ENCODE data around the gene CNTNAP1. TPM values are rescaled to one million over a fixed set of nuclear protein-coding genes. Genes with fewer than 3 reads are reported as not detected.

CNTNAP1 gene
- total and polyA plus RNA-seq, 10 of the 15 experiments (the other 5 are each of a cell fraction or from before 2014, with no cell fraction given), result 0.95 to 29.9 (median 10.4) TPM

DNA sequence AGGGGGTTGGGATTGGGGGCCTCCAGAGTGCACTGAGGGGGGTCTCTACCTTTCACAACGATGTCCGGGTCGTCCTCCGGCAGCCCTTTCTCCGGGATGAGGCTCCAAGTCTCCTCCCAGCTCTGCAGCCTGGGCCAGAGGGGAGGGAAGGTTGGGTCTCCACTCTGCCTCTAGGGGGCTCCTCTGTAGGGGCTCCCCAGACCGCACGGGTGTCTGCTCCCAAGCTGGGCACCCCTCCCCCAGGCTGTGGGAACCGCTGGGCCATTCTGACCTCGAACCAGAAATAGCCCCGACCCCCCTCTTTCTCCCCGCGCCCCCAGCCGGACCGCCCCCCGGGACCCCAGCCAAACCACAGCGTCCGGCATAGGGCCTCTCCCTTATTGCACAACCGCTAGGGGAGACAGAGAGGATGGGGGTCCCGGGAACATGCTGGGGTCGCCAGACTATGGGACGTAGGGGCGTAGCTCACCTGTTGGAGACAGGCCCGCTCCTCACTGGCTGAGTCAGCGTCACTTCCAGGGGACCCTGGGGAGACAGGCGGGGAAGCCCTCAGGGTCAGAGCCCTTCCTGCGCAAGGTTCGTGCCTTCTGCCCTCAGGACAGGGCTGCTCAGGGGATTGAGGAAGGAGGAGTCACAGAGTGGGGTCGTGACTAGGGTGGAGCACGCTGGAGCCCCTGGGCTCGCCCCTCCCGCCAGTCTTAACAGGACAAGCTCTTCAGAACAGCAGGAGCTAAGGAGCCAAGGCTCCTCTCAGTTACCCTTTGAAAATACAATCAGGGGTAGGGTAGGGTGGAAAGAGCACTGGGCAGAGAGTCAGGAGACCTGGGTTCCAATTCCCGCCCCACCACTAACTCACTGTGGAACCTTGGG lies 8.2 kb upstream of the CNTNAP1 start (continued):
- TF ChIP-seq, protein P1, sequence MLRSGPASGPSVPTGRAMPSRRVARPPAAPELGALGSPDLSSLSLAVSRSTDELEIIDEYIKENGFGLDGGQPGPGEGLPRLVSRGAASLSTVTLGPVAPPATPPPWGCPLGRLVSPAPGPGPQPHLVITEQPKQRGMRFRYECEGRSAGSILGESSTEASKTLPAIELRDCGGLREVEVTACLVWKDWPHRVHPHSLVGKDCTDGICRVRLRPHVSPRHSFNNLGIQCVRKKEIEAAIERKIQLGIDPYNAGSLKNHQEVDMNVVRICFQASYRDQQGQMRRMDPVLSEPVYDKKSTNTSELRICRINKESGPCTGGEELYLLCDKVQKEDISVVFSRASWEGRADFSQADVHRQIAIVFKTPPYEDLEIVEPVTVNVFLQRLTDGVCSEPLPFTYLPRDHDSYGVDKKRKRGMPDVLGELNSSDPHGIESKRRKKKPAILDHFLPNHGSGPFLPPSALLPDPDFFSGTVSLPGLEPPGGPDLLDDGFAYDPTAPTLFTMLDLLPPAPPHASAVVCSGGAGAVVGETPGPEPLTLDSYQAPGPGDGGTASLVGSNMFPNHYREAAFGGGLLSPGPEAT (IDR thresholded peaks at IDR 0.05; ENCODE audit: low read depth), result no peak
- TF ChIP-seq, protein P2, sequence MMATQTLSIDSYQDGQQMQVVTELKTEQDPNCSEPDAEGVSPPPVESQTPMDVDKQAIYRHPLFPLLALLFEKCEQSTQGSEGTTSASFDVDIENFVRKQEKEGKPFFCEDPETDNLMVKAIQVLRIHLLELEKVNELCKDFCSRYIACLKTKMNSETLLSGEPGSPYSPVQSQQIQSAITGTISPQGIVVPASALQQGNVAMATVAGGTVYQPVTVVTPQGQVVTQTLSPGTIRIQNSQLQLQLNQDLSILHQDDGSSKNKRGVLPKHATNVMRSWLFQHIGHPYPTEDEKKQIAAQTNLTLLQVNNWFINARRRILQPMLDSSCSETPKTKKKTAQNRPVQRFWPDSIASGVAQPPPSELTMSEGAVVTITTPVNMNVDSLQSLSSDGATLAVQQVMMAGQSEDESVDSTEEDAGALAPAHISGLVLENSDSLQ (IDR thresholded peaks at IDR 0.05), result no peak
- 0 out of 2 replicates have a peak, but pooled peaks have one; percentile 51 for TF ChIP-seq CHD2 (IDR thresholded peaks at IDR 0.05; ENCODE audit: borderline replicate concordance, low read depth, low read length)
- TF ChIP-seq, protein P3, sequence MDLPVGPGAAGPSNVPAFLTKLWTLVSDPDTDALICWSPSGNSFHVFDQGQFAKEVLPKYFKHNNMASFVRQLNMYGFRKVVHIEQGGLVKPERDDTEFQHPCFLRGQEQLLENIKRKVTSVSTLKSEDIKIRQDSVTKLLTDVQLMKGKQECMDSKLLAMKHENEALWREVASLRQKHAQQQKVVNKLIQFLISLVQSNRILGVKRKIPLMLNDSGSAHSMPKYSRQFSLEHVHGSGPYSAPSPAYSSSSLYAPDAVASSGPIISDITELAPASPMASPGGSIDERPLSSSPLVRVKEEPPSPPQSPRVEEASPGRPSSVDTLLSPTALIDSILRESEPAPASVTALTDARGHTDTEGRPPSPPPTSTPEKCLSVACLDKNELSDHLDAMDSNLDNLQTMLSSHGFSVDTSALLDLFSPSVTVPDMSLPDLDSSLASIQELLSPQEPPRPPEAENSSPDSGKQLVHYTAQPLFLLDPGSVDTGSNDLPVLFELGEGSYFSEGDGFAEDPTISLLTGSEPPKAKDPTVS (IDR thresholded peaks at IDR 0.05; ENCODE audit: low read depth, low read length), result no peak
- no peak for TF ChIP-seq BCL11A (IDR thresholded peaks at IDR 0.05; ENCODE audit: low read depth, low read length)
- TF ChIP-seq, protein P4, sequence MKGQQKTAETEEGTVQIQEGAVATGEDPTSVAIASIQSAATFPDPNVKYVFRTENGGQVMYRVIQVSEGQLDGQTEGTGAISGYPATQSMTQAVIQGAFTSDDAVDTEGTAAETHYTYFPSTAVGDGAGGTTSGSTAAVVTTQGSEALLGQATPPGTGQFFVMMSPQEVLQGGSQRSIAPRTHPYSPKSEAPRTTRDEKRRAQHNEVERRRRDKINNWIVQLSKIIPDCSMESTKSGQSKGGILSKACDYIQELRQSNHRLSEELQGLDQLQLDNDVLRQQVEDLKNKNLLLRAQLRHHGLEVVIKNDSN (IDR thresholded peaks at IDR 0.05; ENCODE audit: borderline replicate concordance, extremely low read length, insufficient read depth, low read depth, low read length), result no peak
- TF ChIP-seq CHD1 (IDR thresholded peaks at IDR 0.05; ENCODE audit: low read depth, low read length), result no peak
- TF ChIP-seq, protein P5, sequence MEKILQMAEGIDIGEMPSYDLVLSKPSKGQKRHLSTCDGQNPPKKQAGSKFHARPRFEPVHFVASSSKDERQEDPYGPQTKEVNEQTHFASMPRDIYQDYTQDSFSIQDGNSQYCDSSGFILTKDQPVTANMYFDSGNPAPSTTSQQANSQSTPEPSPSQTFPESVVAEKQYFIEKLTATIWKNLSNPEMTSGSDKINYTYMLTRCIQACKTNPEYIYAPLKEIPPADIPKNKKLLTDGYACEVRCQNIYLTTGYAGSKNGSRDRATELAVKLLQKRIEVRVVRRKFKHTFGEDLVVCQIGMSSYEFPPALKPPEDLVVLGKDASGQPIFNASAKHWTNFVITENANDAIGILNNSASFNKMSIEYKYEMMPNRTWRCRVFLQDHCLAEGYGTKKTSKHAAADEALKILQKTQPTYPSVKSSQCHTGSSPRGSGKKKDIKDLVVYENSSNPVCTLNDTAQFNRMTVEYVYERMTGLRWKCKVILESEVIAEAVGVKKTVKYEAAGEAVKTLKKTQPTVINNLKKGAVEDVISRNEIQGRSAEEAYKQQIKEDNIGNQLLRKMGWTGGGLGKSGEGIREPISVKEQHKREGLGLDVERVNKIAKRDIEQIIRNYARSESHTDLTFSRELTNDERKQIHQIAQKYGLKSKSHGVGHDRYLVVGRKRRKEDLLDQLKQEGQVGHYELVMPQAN (conservative IDR thresholded peaks at IDR 0.05), result no peak

All from GM12878 (cell line).